SU-DHL-6 (cell line): ENCODE results near the gene KDM3B.

Experiments used
- H2AFZ ChIP-seq: fragments of 200-600 bp; sonication (generic); 2 replicates; pipeline ENCODE4 v1.6.1; 2014; ENCODE audit warnings: low read depth, mild to moderate bottlenecking, moderate library complexity, mixed read lengths, antibody characterized with exemption, low read length; ENCODE audit not compliant: severe bottlenecking
- H3F3A ChIP-seq: fragments of 200-600 bp; shearing (Covaris generic); 2 replicates; pipeline ENCODE4 v1.6.0; 2016; ENCODE audit warnings: antibody characterized with exemption, mild to moderate bottlenecking; ENCODE audit not compliant: insufficient read depth
- H3K27ac ChIP-seq: fragments of 200-600 bp; sonication (generic); 2 replicates; pipeline ENCODE4 v1.5.1; 2016; ENCODE audit warnings: low read depth, mild to moderate bottlenecking, low read length, moderate library complexity, mixed read lengths
- H3K27me3 ChIP-seq: fragments of 200-600 bp; sonication (generic), shearing (Covaris generic); 2 replicates; pipeline ENCODE4 v1.6.0; 2014; ENCODE audit warnings: mild to moderate bottlenecking, low read length
- H3K36me3 ChIP-seq: fragments of 200-600 bp; sonication (generic); 2 replicates; pipeline ENCODE4 v1.6.1; 2014; ENCODE audit warnings: mild to moderate bottlenecking, low read length, mixed read lengths
- H3K4me2 ChIP-seq: fragments of 300-600, 200-600 bp; shearing (Covaris generic), sonication (generic); 2 replicates; pipeline ENCODE4 v1.6.0; 2014; ENCODE audit warnings: low read length, low read depth, mild to moderate bottlenecking; ENCODE audit not compliant: poor library complexity, severe bottlenecking
- H3K4me3 ChIP-seq: fragments of 200-600 bp; sonication (generic); 2 replicates; pipeline ENCODE4 v1.5.1; 2014; ENCODE audit warnings: antibody characterized with exemption, low read length, mild to moderate bottlenecking, mixed read lengths; ENCODE audit not compliant: insufficient read depth, poor library complexity, severe bottlenecking
- H3K79me2 ChIP-seq: fragments of 200-600 bp; sonication (generic); 2 replicates; pipeline ENCODE4 v1.6.1; 2014; ENCODE audit warnings: mild to moderate bottlenecking, low read length, moderate library complexity; ENCODE audit not compliant: insufficient read depth
- H3K9ac ChIP-seq: fragments of 200-600 bp; sonication (generic); 2 replicates; pipeline ENCODE4 v1.7.0; 2014; ENCODE audit warnings: mild to moderate bottlenecking, low read length
- H3K9me2 ChIP-seq: fragments of 200-600 bp; sonication (generic); replicated peaks from 2 replicates; pipeline ENCODE4 v1.6.1; 2014; ENCODE audit warnings: low read length; ENCODE audit not compliant: insufficient read depth
- H3K9me3 ChIP-seq: fragments of 200-600 bp; sonication (generic); 2 replicates; pipeline ENCODE4 v1.6.1; 2014; ENCODE audit warnings: low read length, mixed read lengths; ENCODE audit not compliant: insufficient read depth
- H4K20me1 ChIP-seq: fragments of 200-600 bp; sonication (generic); 2 replicates; pipeline ENCODE4 v1.6.1; 2014; ENCODE audit warnings: low read depth, mild to moderate bottlenecking, antibody characterized with exemption, low read length, moderate library complexity, mixed read lengths
- EZH2phosphoT487 ChIP-seq: fragments of 200-600 bp; sonication (generic), shearing (Covaris generic); conservative IDR thresholded peaks from 2 replicates; pipeline ENCODE4 v1.6.1; 2018; ENCODE audit warnings: mild to moderate bottlenecking, antibody characterized with exemption, low read length, moderate library complexity, mixed read lengths
- TF ChIP-seq, protein P1 (sequence below): fragments of 200-600 bp; sonication (generic); IDR thresholded peaks from one replicate; pipeline ENCODE4 v1.5.1; 2017; ENCODE audit warnings: antibody characterized with exemption, mild to moderate bottlenecking, low read length, moderate library complexity; ENCODE audit not compliant: insufficient read depth, poor library complexity, severe bottlenecking

The KDM3B gene

DNA sequence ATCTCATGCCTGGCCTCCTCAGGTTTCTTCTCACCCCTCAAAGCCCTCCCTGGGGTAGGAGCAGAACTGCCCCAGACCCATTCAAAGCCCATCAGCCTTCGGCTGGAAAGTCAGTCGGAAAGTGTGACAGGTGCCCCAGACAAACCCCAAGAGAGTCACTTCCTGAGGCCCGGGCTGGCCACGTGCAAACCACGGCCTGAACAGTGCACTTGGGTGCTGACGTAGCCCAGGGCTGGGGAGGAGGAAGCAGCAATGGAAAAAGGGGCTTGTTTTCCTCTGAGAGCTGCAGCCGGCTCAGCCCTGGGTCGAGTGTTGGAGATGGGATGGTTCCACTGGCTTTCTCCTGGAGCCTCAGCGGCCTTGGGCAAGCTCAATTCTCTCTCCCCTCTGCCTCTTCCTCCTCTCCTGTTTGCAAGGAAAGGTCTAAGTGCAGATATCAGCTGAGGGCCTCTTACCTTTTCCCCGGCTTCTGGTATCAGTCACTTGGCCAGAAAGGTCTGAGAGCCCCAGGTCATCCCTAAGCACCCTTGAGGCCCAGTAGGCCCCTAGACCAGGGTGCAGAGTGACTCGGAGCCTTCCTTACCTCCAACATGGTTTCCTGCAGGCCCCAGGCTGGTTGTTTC lies 106.9 kb downstream of the KDM3B start:
- no peaks in the 10 kb centered on the region for H3K27me3 ChIP-seq
- H3K9me3 ChIP-seq: no peaks in the 10 kb centered on the region
- no peak overlapping the region for H3K4me3 ChIP-seq
- H3K36me3 ChIP-seq: no peaks in the 10 kb centered on the region
- no peaks in the 10 kb centered on the region for H3K9me2 ChIP-seq
- no peak for TF ChIP-seq EZH2phosphoT487
- H3K4me2 ChIP-seq: no peak overlapping the region
- H3F3A ChIP-seq: no peaks in the 10 kb centered on the region
- peak overlapping the region; percentile 61 for H2AFZ ChIP-seq
- H3K79me2 ChIP-seq: no peaks in the 10 kb centered on the region
- no peak overlapping the region for H3K27ac ChIP-seq
- H3K9ac ChIP-seq: peak overlapping the region; percentile 10; the same call in 1 of the 2 replicates
- no peaks in the 10 kb centered on the region for H4K20me1 ChIP-seq

DNA sequence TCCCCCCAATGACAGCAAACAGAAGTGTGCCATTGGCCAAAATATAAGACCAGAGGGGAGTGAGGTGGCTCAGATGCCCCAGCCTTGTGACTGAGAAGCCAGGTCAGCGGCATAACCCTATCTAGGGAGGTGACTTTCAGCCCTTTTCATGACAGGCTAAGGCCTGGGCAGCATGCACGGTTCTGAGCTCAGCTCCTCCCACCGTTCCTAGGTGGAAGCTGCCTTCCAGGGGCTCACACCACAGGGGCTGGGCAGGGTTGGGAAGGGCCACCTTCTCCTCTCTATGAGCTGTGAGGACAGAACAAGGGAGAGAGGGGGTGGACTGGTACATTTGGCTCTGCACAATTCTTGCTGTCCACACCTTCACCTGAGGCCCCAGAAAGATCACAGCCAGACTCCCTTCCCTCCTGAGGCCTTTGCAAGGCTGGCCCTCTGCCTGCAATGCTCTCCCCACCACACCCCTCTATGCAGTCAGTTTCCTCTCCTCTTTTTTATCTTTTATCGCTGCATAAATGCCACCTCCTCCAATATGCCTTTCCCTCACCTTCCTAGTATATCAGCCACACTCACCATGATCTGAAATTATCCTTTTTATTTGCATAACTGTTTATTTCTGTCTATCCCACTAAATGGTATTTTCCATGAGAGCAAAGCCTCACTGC lies 107.7 kb downstream of the KDM3B start:
- H3K79me2 ChIP-seq: no peaks in the 10 kb centered on the region
- H3K9ac ChIP-seq: no peak overlapping the region
- no peaks in the 10 kb centered on the region for H4K20me1 ChIP-seq
- H3K4me2 ChIP-seq: no peak overlapping the region
- no peaks in the 10 kb centered on the region for H3K9me3 ChIP-seq
- TF ChIP-seq EZH2phosphoT487: no peak
- TF ChIP-seq, protein P1, sequence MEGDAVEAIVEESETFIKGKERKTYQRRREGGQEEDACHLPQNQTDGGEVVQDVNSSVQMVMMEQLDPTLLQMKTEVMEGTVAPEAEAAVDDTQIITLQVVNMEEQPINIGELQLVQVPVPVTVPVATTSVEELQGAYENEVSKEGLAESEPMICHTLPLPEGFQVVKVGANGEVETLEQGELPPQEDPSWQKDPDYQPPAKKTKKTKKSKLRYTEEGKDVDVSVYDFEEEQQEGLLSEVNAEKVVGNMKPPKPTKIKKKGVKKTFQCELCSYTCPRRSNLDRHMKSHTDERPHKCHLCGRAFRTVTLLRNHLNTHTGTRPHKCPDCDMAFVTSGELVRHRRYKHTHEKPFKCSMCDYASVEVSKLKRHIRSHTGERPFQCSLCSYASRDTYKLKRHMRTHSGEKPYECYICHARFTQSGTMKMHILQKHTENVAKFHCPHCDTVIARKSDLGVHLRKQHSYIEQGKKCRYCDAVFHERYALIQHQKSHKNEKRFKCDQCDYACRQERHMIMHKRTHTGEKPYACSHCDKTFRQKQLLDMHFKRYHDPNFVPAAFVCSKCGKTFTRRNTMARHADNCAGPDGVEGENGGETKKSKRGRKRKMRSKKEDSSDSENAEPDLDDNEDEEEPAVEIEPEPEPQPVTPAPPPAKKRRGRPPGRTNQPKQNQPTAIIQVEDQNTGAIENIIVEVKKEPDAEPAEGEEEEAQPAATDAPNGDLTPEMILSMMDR: no peak
- H3K27me3 ChIP-seq: no peaks in the 10 kb centered on the region
- no peaks in the 10 kb centered on the region for H3K9me2 ChIP-seq
- no peak overlapping the region for H3K4me3 ChIP-seq
- H3K36me3 ChIP-seq: no peaks in the 10 kb centered on the region
- no peaks in the 10 kb centered on the region for H3F3A ChIP-seq
- H2AFZ ChIP-seq: no peak overlapping the region
- H3K27ac ChIP-seq: no peak overlapping the region

DNA sequence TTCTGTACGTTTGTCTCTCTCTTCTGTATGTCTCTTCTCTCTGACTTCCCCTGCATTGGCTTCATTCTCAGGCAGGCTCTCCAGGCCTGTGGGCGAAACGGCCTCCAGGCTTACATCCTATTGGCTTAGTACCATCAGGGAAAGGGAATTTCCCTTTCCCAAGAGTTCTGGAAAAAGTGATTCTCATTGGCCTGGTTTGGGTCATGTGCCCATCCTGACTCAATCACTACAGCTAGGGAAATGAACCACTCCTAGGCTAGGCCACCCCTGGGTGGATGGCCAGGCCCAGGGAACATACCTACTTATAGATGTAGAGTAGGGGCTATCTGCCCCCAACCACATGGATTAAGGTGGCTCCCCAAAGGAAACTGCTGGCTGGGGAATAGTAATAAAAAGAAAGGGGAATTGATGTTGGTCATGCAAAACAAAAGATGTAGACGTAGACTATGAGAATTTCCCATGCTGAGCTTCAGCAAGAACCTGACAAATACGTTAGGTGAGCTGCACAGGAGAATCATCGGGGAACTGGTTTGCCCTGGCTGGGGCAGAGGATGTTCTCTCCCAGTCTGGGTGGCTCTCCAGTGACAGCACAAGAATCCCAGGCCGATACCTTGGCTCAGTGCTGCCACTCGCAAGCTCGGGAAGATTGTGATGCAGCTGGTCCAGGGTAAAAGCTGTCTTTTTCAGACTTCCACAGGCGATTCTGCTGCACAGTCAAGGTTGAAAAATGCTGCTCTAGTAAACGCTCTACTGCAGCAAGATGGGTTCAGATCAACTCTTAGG lies 109.0 kb downstream of the KDM3B start:
- no peak overlapping the region for H3K27ac ChIP-seq
- H3K9me2 ChIP-seq: no peaks in the 10 kb centered on the region
- no peaks in the 10 kb centered on the region for H3F3A ChIP-seq
- H3K9me3 ChIP-seq: no peaks in the 10 kb centered on the region
- H3K27me3 ChIP-seq: no peaks in the 10 kb centered on the region
- H3K79me2 ChIP-seq: no peaks in the 10 kb centered on the region
- H3K4me3 ChIP-seq: no peak overlapping the region
- no peak overlapping the region for H3K9ac ChIP-seq
- TF ChIP-seq, protein P1: no peak
- H3K36me3 ChIP-seq: no peaks in the 10 kb centered on the region; the same call in 1 of the 2 replicates
- H4K20me1 ChIP-seq: peaks cover 4% of the 10 kb centered on the region; the same call in 1 of the 2 replicates
- no peak overlapping the region for H2AFZ ChIP-seq
- no peak overlapping the region for H3K4me2 ChIP-seq
